SK-N-MC (cell line): ENCODE results near the gene VSTM1.

ENCODE experiments used
- EZH2 ChIP-seq: fragments of 200-600 bp; sonication (generic); IDR thresholded peaks from one replicate; pipeline ENCODE4 v1.6.1; 2017; ENCODE audit warnings: antibody characterized with exemption
- POLR2AphosphoS5 ChIP-seq: IDR thresholded peaks from 2 replicates; pipeline ENCODE4 v1.6.1; 2012; ENCODE audit warnings: mild to moderate bottlenecking, low read depth, low read length, borderline replicate concordance

DNA sequence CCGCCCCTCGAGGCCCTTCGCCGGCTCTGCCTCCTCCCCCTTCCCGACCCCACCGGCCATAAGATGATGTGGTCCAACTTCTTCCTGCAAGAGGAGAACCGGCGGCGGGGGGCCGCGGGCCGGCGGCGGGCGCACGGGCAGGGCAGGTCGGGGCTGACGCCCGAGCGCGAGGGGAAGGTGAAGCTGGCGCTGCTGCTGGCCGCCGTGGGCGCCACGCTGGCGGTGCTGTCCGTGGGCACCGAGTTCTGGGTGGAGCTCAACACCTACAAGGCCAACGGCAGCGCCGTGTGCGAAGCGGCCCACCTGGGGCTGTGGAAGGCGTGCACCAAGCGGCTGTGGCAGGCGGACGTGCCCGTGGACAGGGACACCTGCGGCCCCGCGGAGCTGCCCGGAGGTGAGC lies 70.9 kb downstream of the VSTM1 start:
- TF ChIP-seq POLR2AphosphoS5 (no peak), EZH2 (no peak)
